MM.1S (cell line): ENCODE data around the gene ABCB8.

ENCODE experiments used
- DNase-seq: peaks from one replicate; pipeline ENCODE4 v3.0.0-alpha.2; 2015
- H2AFZ ChIP-seq: fragments of 300-600 bp; sonication (generic); 2 replicates; pipeline ENCODE4 v1.6.0; 2016; ENCODE audit warnings: antibody characterized with exemption, low read length
- H3F3A ChIP-seq: fragments of 300-600 bp; sonication (generic); 2 replicates; pipeline ENCODE4 v1.6.1; 2016; ENCODE audit warnings: mild to moderate bottlenecking, antibody characterized with exemption, low read length, moderate library complexity, mixed read lengths; ENCODE audit not compliant: insufficient read depth
- H3K27ac ChIP-seq: fragments of 300-600 bp; sonication (generic); 2 replicates; pipeline ENCODE4 v1.5.1; 2016; ENCODE audit warnings: mild to moderate bottlenecking, low read length
- H3K27me3 ChIP-seq: fragments of 300-600 bp; sonication (generic); replicated peaks from 2 replicates; pipeline ENCODE4 v1.6.0; 2016; ENCODE audit warnings: low read length; ENCODE audit not compliant: insufficient read depth
- H3K36me3 ChIP-seq: fragments of 300-600 bp; sonication (generic); replicated peaks from 2 replicates; pipeline ENCODE4 v1.6.1; 2016; ENCODE audit warnings: mild to moderate bottlenecking, low read length, mixed read lengths; ENCODE audit not compliant: insufficient read depth
- H3K4me1 ChIP-seq: fragments of 300-600 bp; sonication (generic); 2 replicates; pipeline ENCODE4 v1.6.1; 2016; ENCODE audit warnings: low read length, mixed read lengths
- H3K4me2 ChIP-seq: fragments of 300-600 bp; sonication (generic); 2 replicates; pipeline ENCODE4 v1.6.0; 2016; ENCODE audit warnings: low read depth, low read length
- H3K4me3 ChIP-seq: fragments of 300-600 bp; sonication (generic); 2 replicates; pipeline ENCODE4 v1.5.1; 2016; ENCODE audit warnings: low read length, mixed read lengths
- H3K79me2 ChIP-seq: fragments of 300-600 bp; sonication (generic); 2 replicates; pipeline ENCODE4 v1.6.1; 2016; ENCODE audit warnings: mixed run types, low read length, mixed read lengths
- H3K9ac ChIP-seq: fragments of 300-600 bp; sonication (generic); 2 replicates; pipeline ENCODE4 v1.6.1; 2016; ENCODE audit warnings: low read length, mixed read lengths
- H3K9me2 ChIP-seq: fragments of 300-600 bp; sonication (generic); replicated peaks from 2 replicates; pipeline ENCODE4 v1.6.1; 2016; ENCODE audit warnings: mild to moderate bottlenecking, low read length, mixed read lengths; ENCODE audit not compliant: insufficient read depth
- H3K9me3 ChIP-seq: fragments of 300-600 bp; sonication (generic); replicated peaks from 2 replicates; pipeline ENCODE4 v1.6.1; 2016; ENCODE audit warnings: mild to moderate bottlenecking, low read length, mixed read lengths; ENCODE audit not compliant: insufficient read depth
- H4K20me1 ChIP-seq: fragments of 300-600 bp; sonication (generic); 2 replicates; pipeline ENCODE4 v1.6.1; 2016; ENCODE audit warnings: mild to moderate bottlenecking, low read length, moderate library complexity, mixed read lengths; ENCODE audit not compliant: insufficient read depth
- CTCF ChIP-seq: fragments of 300-600 bp; sonication (generic); IDR thresholded peaks from 2 replicates; pipeline ENCODE4 v1.5.1; 2016; ENCODE audit warnings: antibody characterized with exemption, low read length, mixed read lengths
- EZH2 ChIP-seq: fragments of 300-600 bp; sonication (generic); optimal IDR thresholded peaks from 2 replicates; pipeline ENCODE3; 2017; ENCODE audit warnings: low read depth, mild to moderate bottlenecking, antibody characterized with exemption, low read length, mixed read lengths
- EZH2phosphoT487 ChIP-seq: fragments of 300-600 bp; sonication (generic); IDR thresholded peaks from 2 replicates; pipeline ENCODE4 v1.6.1; 2018; ENCODE audit warnings: antibody characterized with exemption, low read length

Gene ABCB8

GRCh38 chr7:151061213-151062110, 33.2 kb downstream of the ABCB8 start:
- TF ChIP-seq EZH2phosphoT487 (no peak), EZH2 (no peak), CTCF (no peak)
- Histone ChIP-seq H3K27me3 (no peaks in the 10 kb centered on the region), H3K4me3 (no peak overlapping the region), H3F3A (peaks cover 12% of the 10 kb centered on the region), H2AFZ (no peak overlapping the region), H3K27ac (no peak overlapping the region), H3K36me3 (no peaks in the 10 kb centered on the region), H3K9ac (no peak overlapping the region), H3K9me3 (no peaks in the 10 kb centered on the region), H3K79me2 (peaks cover 36% of the 10 kb centered on the region), H3K4me1 (peaks cover 6% of the 10 kb centered on the region), H3K4me2 (no peak overlapping the region), H4K20me1 (no peaks in the 10 kb centered on the region), H3K9me2 (no peaks in the 10 kb centered on the region)
- DNase-seq: no peak

- no peaks in the 10 kb centered on the region for H4K20me1 ChIP-seq
- H3K27me3 ChIP-seq: no peaks in the 10 kb centered on the region
- H3K4me1 ChIP-seq: peaks cover 2% of the 10 kb centered on the region
- peaks cover 35% of the 10 kb centered on the region for H3K79me2 ChIP-seq
- H2AFZ ChIP-seq: no peak overlapping the region
- TF ChIP-seq EZH2phosphoT487: no peak
- TF ChIP-seq EZH2: no peak
- TF ChIP-seq CTCF: no peak
- no peak overlapping the region for H3K4me2 ChIP-seq
- no peak for DNase-seq
- H3K9me3 ChIP-seq: no peaks in the 10 kb centered on the region
- no peaks in the 10 kb centered on the region for H3K36me3 ChIP-seq
- no peak overlapping the region for H3K4me3 ChIP-seq
- peaks cover 12% of the 10 kb centered on the region for H3F3A ChIP-seq
- H3K9me2 ChIP-seq: no peaks in the 10 kb centered on the region
- H3K9ac ChIP-seq: no peak overlapping the region
- H3K27ac ChIP-seq: no peak overlapping the region
Measured at GRCh38 chr7:151062111-151062398, 33.8 kb downstream of the ABCB8 start.

GRCh38 chr7:151062399-151063211, 34.4 kb downstream of the ABCB8 start:
- TF ChIP-seq CTCF (no peak), EZH2 (no peak), EZH2phosphoT487 (no peak)
- peaks cover 33% of the 10 kb centered on the region for H3K79me2 ChIP-seq
- H2AFZ ChIP-seq: no peak overlapping the region
- H3K4me3 ChIP-seq: no peak overlapping the region
- H3K36me3 ChIP-seq: no peaks in the 10 kb centered on the region
- H3K9ac ChIP-seq: no peak overlapping the region
- H3K27me3 ChIP-seq: no peaks in the 10 kb centered on the region
- H3F3A ChIP-seq: peaks cover 12% of the 10 kb centered on the region
- H3K4me1 ChIP-seq: no peaks in the 10 kb centered on the region
- DNase-seq: no peak
- no peaks in the 10 kb centered on the region for H3K9me3 ChIP-seq
- H3K4me2 ChIP-seq: no peak overlapping the region
- no peak overlapping the region for H3K27ac ChIP-seq
- H4K20me1 ChIP-seq: no peaks in the 10 kb centered on the region
- H3K9me2 ChIP-seq: no peaks in the 10 kb centered on the region
